Activated T-cell treated with anti-CD3 and anti-CD28 coated beads, Interleukin-2, amount 50 U/mL, for 24 hours (primary cell): ENCODE results near the gene CIPC.

Source experiments
- DNase-seq: peaks from one replicate; pipeline ENCODE4 v3.0.0-alpha.2; 2020
- H3K27ac Mint-ChIP-seq: 2 replicates; pipeline ENCODE4 v1.8.0; 2020; ENCODE audit warnings: mild to moderate bottlenecking, mixed read lengths
- H3K27me3 Mint-ChIP-seq: 2 replicates; pipeline ENCODE4 v1.8.0; 2020; ENCODE audit warnings: mixed read lengths
- H3K36me3 Mint-ChIP-seq: 2 replicates; pipeline ENCODE4 v1.8.0; 2020; ENCODE audit warnings: low read depth, mixed read lengths
- H3K4me1 Mint-ChIP-seq: 2 replicates; pipeline ENCODE4 v1.8.0; 2020; ENCODE audit warnings: low read depth, mixed read lengths
- H3K4me3 Mint-ChIP-seq: 2 replicates; pipeline ENCODE4 v1.8.0; 2020; ENCODE audit warnings: mild to moderate bottlenecking, moderate library complexity, mixed read lengths
- H3K9me3 Mint-ChIP-seq: 2 replicates; pipeline ENCODE4 v1.8.0; 2020; ENCODE audit warnings: mixed read lengths

CIPC gene

GRCh38 chr14:77157740-77158139 is 59.7 kb downstream of the CIPC start:
- Mint-ChIP-seq H3K4me3 (no peak overlapping the region), H3K9me3 (no peaks in the 10 kb centered on the region), H3K27ac (no peak overlapping the region), H3K36me3 (no peaks in the 10 kb centered on the region), H3K27me3 (peaks cover 71% of the 10 kb centered on the region), H3K4me1 (no peaks in the 10 kb centered on the region)
- no peak for DNase-seq

- no peaks in the 10 kb centered on the region for H3K36me3 Mint-ChIP-seq
- H3K27me3 Mint-ChIP-seq = peaks cover 69% of the 10 kb centered on the region
- no peaks in the 10 kb centered on the region for H3K4me1 Mint-ChIP-seq
- no peak for DNase-seq
- H3K9me3 Mint-ChIP-seq = no peaks in the 10 kb centered on the region
- no peak overlapping the region for H3K4me3 Mint-ChIP-seq
- H3K27ac Mint-ChIP-seq = no peak overlapping the region
Observed at GRCh38 chr14:77158175-77158881, 60.3 kb downstream of the CIPC start.

- H3K4me1 Mint-ChIP-seq = no peaks in the 10 kb centered on the region
- H3K9me3 Mint-ChIP-seq = no peaks in the 10 kb centered on the region
- no peaks in the 10 kb centered on the region for H3K36me3 Mint-ChIP-seq
- H3K4me3 Mint-ChIP-seq = no peak overlapping the region
- peaks cover 67% of the 10 kb centered on the region for H3K27me3 Mint-ChIP-seq
- H3K27ac Mint-ChIP-seq = no peak overlapping the region
- DNase-seq = no peak
Observed at GRCh38 chr14:77158882-77159255, 60.8 kb downstream of the CIPC start.

GRCh38 chr14:77161011-77161410 is 63.0 kb downstream of the CIPC start:
- H3K27me3 Mint-ChIP-seq = peaks cover 55% of the 10 kb centered on the region
- no peaks in the 10 kb centered on the region for H3K9me3 Mint-ChIP-seq
- no peaks in the 10 kb centered on the region for H3K36me3 Mint-ChIP-seq
- DNase-seq = no peak
- H3K4me1 Mint-ChIP-seq = no peaks in the 10 kb centered on the region
- no peak overlapping the region for H3K4me3 Mint-ChIP-seq
- no peak overlapping the region for H3K27ac Mint-ChIP-seq
